ENCODE data around the gene ECE1. TPM values are rescaled to one million over a fixed set of nuclear protein-coding genes. Genes with fewer than 3 reads are reported as not detected.

Gene ECE1
- total RNA-seq, 4 donors from 2014 or later, result 68.3 to 94.7 (median 69.9) TPM

- no peak for ATAC-seq
- peaks cover 0 to 46% (median 14%) of the 10 kb centered on the region in 3 donors for H3K4me1 ChIP-seq
- peak overlapping the region in 3 of 4 donors; percentile 30 to 51 (median 49) for H3K27ac ChIP-seq
- no peaks in the 10 kb centered on the region for H3K9me3 ChIP-seq
- peaks cover 0 to 70% of the 10 kb centered on the region in 2 donors for H3K36me3 ChIP-seq
- no peaks in the 10 kb centered on the region for H3K27me3 ChIP-seq
- H3K4me3 ChIP-seq, result no peak overlapping the region
- 40 to 82% methylated on average over 2 to 10 of the region's 17 CpGs for WGBS, 2 donors (ENCODE audit: low coverage in 1 of 2)
- peak in 1 of 4 experiments; percentile 10 for TF ChIP-seq CTCF (IDR thresholded peaks at IDR 0.05)
- no peak for TF ChIP-seq POLR2A (IDR thresholded peaks at IDR 0.05)
- no peak for TF ChIP-seq POLR2AphosphoS5 (IDR thresholded peaks at IDR 0.05)
- TF ChIP-seq EP300 (IDR thresholded peaks at IDR 0.05), result no peak
Observed at GRCh38 chr1:21268281-21269239, 21.7 kb downstream of the ECE1 start.

GRCh38 chr1:21267191-21268077 is 22.8 kb downstream of the ECE1 start:
- ATAC-seq, result no peak
- Histone ChIP-seq H3K36me3 (peaks cover 0 to 62% of the 10 kb centered on the region in 2 donors), H3K27ac (peak overlapping the region in 1 of 4 donors; percentile 51), H3K9me3 (no peaks in the 10 kb centered on the region), H3K4me3 (no peak overlapping the region), H3K27me3 (no peaks in the 10 kb centered on the region), H3K4me1 (peaks cover 0 to 56% (median 24%) of the 10 kb centered on the region in 3 donors)
- TF ChIP-seq POLR2A (IDR thresholded peaks at IDR 0.05) (no peak), CTCF (IDR thresholded peaks at IDR 0.05) (no peak), POLR2AphosphoS5 (IDR thresholded peaks at IDR 0.05) (no peak), EP300 (IDR thresholded peaks at IDR 0.05) (no peak)
- WGBS, 2 donors (ENCODE audit: low coverage in 1 of 2), result 76 to 89% methylated on average over 7 to 15 of the region's 16 CpGs

GRCh38 chr1:21266119-21266774 is 24.0 kb downstream of the ECE1 start:
- TF ChIP-seq POLR2AphosphoS5 (IDR thresholded peaks at IDR 0.05) (no peak), CTCF (IDR thresholded peaks at IDR 0.05) (no peak), POLR2A (IDR thresholded peaks at IDR 0.05) (no peak), EP300 (IDR thresholded peaks at IDR 0.05) (no peak)
- WGBS, 2 donors (ENCODE audit: low coverage in 1 of 2), result 83% methylated on average over 2 of the region's 12 CpGs; no CpG with 5 or more reads in 1 of the 2 donors
- no peak overlapping the region for H3K4me3 ChIP-seq
- no peak for ATAC-seq
- peaks cover 0 to 50% of the 10 kb centered on the region in 2 donors for H3K36me3 ChIP-seq
- H3K27ac ChIP-seq, result peak overlapping the region in 2 of 4 donors; percentile 22 to 32
- no peaks in the 10 kb centered on the region for H3K9me3 ChIP-seq
- H3K27me3 ChIP-seq, result no peaks in the 10 kb centered on the region
- H3K4me1 ChIP-seq, result peaks cover 0 to 68% (median 34%) of the 10 kb centered on the region in 3 donors

GRCh38 chr1:21265644-21266043 is 24.6 kb downstream of the ECE1 start:
- Histone ChIP-seq H3K36me3 (peaks cover 0 to 44% of the 10 kb centered on the region in 2 donors), H3K9me3 (no peaks in the 10 kb centered on the region), H3K27ac (peak overlapping the region in 2 of 4 donors; percentile 22 to 32), H3K27me3 (no peaks in the 10 kb centered on the region), H3K4me1 (peaks cover 0 to 74% (median 40%) of the 10 kb centered on the region in 3 donors), H3K4me3 (no peak overlapping the region)
- ATAC-seq, result no peak
- WGBS, 2 donors (ENCODE audit: low coverage in 1 of 2), result 100% methylated on average over 1 of the region's 6 CpGs
- TF ChIP-seq POLR2AphosphoS5 (IDR thresholded peaks at IDR 0.05) (no peak), CTCF (IDR thresholded peaks at IDR 0.05) (no peak), EP300 (IDR thresholded peaks at IDR 0.05) (no peak), POLR2A (IDR thresholded peaks at IDR 0.05) (no peak)
